Cardiac muscle cell (in vitro differentiated cells and primary cell): ENCODE results near the gene FGGY. TPM values are rescaled to one million over a fixed set of nuclear protein-coding genes. Genes with fewer than 3 reads are reported as not detected.

Source experiments
- DNase-seq, 2 donors: peaks; one replicate each; pipeline versions ENCODE4 v3.0.0 to v3.0.0-alpha.2; 2010 to 2017; ENCODE audit warnings: low read depth in 1 of 2, low spot score in 1 of 2
- H3K27ac ChIP-seq: fragments of 200-600 bp; sonication (generic); 2 replicates; pipeline ENCODE4 v1.5.1; 2016
- H3K27me3 ChIP-seq: fragments of 200-600 bp; sonication (generic); 2 replicates; pipeline ENCODE4 v1.6.0; 2016; ENCODE audit warnings: control low read depth
- H3K36me3 ChIP-seq: fragments of 200-600 bp; sonication (generic); 2 replicates; pipeline ENCODE4 v1.5.1; 2016; ENCODE audit warnings: control low read depth
- H3K4me1 ChIP-seq: fragments of 200-600 bp; sonication (generic); 2 replicates; pipeline ENCODE4 v1.8.1; 2017; ENCODE audit warnings: low read depth, mild to moderate bottlenecking, mixed run types
- H3K4me3 ChIP-seq: fragments of 200-600 bp; sonication (generic); 2 replicates; pipeline ENCODE4 v1.5.1; 2016; ENCODE audit warnings: mild to moderate bottlenecking
- H3K9me3 ChIP-seq: fragments of 200-600 bp; sonication (generic); 2 replicates; pipeline ENCODE4 v1.5.1; 2017; ENCODE audit warnings: low read depth, mild to moderate bottlenecking, control low read depth
- polyA plus RNA-seq: library from polyadenylated mRNA; unstranded; fragments of >200 nt; fragmentation: Nextera tagmentation; extraction: Ambion mirVana; gene quantifications from 2 replicates; pipeline ENCODE4 v1.2.1, GENCODE V29; 2016
- total RNA-seq: library from RNA; depleted of rRNA; stranded (reverse); fragments of >200 nt; gene quantifications from 2 replicates; pipeline ENCODE4 v1.2.3, GENCODE V29; 2016
- TF ChIP-seq, protein P1 (sequence below): IDR thresholded peaks from 2 replicates; pipeline ENCODE4 v1.5.1; 2012; ENCODE audit warnings: low read depth, mild to moderate bottlenecking, low read length

Gene FGGY
- total and polyA plus RNA-seq, 2 experiments from 2014 or later = 9.8 to 14.5 TPM

DNA sequence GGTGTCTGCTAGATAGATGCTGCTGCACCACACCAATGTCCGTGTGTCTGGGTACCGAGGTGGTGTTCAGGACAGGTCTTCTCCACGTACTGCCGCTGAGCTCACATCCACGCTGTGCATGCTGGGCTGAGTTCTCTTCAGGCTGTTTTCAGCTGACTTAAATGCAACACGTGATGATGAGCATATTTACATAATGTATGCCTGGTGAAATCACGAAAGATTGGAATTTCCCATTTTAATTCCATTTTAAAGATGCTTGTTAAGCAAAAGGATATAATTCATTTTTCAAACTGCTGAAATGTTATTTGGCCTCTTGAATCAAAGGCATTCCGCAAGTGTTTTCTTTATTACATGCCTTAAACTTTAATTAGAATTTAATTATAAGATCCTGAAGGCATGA is 107.9 kb downstream of the FGGY start:
- Histone ChIP-seq H3K4me1 (peaks cover 10% of the 10 kb centered on the region), H3K27me3 (no peaks in the 10 kb centered on the region), H3K27ac (no peak overlapping the region), H3K4me3 (no peak overlapping the region), H3K36me3 (no peaks in the 10 kb centered on the region), H3K9me3 (no peaks in the 10 kb centered on the region)
- TF ChIP-seq, protein P1, sequence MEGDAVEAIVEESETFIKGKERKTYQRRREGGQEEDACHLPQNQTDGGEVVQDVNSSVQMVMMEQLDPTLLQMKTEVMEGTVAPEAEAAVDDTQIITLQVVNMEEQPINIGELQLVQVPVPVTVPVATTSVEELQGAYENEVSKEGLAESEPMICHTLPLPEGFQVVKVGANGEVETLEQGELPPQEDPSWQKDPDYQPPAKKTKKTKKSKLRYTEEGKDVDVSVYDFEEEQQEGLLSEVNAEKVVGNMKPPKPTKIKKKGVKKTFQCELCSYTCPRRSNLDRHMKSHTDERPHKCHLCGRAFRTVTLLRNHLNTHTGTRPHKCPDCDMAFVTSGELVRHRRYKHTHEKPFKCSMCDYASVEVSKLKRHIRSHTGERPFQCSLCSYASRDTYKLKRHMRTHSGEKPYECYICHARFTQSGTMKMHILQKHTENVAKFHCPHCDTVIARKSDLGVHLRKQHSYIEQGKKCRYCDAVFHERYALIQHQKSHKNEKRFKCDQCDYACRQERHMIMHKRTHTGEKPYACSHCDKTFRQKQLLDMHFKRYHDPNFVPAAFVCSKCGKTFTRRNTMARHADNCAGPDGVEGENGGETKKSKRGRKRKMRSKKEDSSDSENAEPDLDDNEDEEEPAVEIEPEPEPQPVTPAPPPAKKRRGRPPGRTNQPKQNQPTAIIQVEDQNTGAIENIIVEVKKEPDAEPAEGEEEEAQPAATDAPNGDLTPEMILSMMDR = no peak
- no peak for DNase-seq

DNA sequence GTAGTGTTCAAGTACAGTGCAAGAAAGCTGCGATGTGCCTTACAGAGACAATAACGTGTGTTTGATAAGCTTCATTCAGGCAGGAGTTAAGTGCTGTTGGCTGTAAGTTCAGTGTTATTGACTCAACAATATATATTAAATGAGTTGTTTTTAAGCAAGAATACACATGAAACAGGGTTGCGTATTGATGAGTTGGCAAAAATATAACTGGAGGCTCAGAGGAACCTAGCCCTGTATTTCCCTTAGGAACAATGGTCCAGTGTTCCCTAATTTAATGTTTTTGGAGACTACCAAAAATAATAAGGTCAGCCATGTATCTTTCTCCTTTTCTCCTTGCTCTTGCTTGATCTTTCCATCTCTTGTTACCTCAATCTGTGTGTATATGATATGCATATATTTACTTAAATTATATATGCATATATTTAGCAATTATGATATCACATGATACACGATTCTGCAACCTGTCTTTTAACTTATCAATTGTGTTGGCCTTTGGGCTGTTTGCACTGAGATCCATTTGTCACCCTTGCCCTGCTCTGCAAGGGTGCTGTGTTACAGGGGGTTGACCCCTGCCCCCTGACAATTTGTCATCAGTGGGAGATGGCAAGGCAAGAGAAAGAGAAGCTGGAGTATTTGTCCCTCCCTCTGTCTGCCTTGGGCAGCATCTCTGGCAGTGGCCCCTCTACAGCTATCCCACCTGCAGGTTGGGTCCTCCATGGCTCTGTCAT is 109.7 kb downstream of the FGGY start:
- H3K9me3 ChIP-seq = no peaks in the 10 kb centered on the region
- H3K27me3 ChIP-seq = no peaks in the 10 kb centered on the region
- TF ChIP-seq, protein P1 = no peak
- peaks cover 10% of the 10 kb centered on the region for H3K4me1 ChIP-seq
- H3K27ac ChIP-seq = no peak overlapping the region
- no peak for DNase-seq
- H3K36me3 ChIP-seq = no peaks in the 10 kb centered on the region
- H3K4me3 ChIP-seq = no peak overlapping the region

DNA sequence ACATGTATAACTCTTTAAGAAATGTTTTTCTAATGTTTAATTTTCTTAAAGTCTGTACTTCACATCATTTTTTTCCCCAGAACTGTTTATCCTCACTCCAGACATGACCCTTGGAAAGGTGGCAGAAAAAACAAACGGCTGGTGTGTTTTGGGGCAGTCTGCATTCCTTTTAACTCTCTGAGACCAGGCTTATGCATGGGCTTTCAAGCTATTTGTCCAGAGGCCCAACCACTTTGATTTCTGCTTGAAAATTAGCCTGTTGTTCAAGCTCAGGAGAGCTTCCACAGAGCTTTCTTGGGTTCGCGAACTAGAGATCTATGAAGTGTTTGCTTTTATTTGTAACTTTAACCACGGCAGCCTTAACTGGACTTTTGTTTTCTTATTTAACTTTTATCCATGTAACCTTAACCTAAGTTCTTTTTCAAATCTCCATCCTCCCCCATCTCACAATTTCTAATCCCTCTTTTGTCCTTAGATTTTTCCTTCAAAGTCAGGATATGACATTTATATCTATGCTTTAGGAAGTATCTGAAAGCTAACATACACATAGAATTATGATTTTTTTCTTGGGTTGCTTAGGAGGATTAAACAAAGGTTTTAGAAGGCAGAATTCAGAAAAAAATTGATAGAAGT is 111.8 kb downstream of the FGGY start:
- Histone ChIP-seq H3K27ac (no peak overlapping the region), H3K9me3 (no peaks in the 10 kb centered on the region), H3K27me3 (no peaks in the 10 kb centered on the region), H3K4me3 (no peak overlapping the region), H3K4me1 (peaks cover 10% of the 10 kb centered on the region), H3K36me3 (no peaks in the 10 kb centered on the region)
- TF ChIP-seq, protein P1 = no peak
- DNase-seq = peak in 1 of 2 donors; percentile 33

DNA sequence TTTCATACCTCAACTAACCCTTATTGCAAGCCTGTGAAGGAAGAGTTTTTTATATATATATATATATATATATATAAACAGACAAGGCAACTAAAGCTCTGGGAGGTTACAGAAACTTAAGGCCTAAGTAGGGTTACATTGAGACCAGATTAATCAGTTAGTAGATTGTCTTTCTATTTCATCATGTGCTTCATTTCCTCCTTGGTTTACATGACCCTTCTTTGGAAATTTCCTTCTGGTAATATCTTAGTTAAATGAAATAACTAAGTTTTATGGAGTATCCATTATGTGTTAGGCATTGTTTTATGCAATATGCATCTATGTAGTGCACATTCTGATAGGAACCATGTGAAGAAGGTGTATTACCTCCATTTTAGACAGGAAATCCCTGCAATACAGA is 112.7 kb downstream of the FGGY start:
- Histone ChIP-seq H3K27ac (no peak overlapping the region), H3K4me3 (no peak overlapping the region), H3K27me3 (no peaks in the 10 kb centered on the region), H3K9me3 (no peaks in the 10 kb centered on the region), H3K4me1 (peaks cover 10% of the 10 kb centered on the region), H3K36me3 (no peaks in the 10 kb centered on the region)
- DNase-seq = no peak
- TF ChIP-seq, protein P1 = no peak

DNA sequence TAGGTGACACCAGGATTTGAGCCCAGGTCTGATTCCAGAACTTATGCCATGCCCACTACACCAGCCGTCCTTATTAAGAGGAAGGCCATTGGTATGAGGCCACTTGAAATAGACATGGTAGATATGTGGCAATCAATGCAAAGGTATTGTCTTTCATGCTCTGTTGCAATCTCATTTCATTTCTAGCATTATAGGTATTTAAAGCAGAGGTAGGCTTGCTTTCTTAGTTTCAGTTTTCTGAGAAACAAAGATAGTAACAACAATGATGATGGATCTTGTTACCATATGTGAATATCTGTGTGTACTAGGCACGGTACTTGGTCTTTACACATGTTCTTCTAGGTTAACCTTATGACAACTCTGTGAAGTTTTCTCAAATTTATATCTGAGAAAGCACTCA is 113.1 kb downstream of the FGGY start:
- TF ChIP-seq, protein P1 = no peak
- Histone ChIP-seq H3K4me1 (peaks cover 10% of the 10 kb centered on the region), H3K36me3 (no peaks in the 10 kb centered on the region), H3K27me3 (no peaks in the 10 kb centered on the region), H3K9me3 (no peaks in the 10 kb centered on the region), H3K4me3 (no peak overlapping the region), H3K27ac (no peak overlapping the region)
- no peak for DNase-seq
